H4 (cell line): ENCODE data around the gene SNAP47. TPM values are rescaled to one million over a fixed set of nuclear protein-coding genes. Genes with fewer than 3 reads are reported as not detected.

Experiments
- DNase-seq: peaks from one replicate; pipeline ENCODE4 v3.0.0-alpha.2; 2015; ENCODE audit warnings: low spot score
- total RNA-seq: library from RNA; depleted of rRNA; stranded (reverse); fragments of >200 nt; shearing (Covaris generic); gene quantifications from 2 replicates; pipeline ENCODE4 v1.2.3, GENCODE V29; 2014

SNAP47 gene
- total RNA-seq, 1 experiment from 2014 or later = 61.6 TPM

- DNase-seq = no peak
These were observed 3.3 kb upstream of the SNAP47 start for GRCh38 chr1:227731696-227732585.

- DNase-seq = no peak
These were observed 2.5 kb upstream of the SNAP47 start for GRCh38 chr1:227732586-227733308.

- no peak for DNase-seq
These were observed 1.9 kb upstream of the SNAP47 start for GRCh38 chr1:227733309-227733705.

GRCh38 chr1:227733751-227734545, 1.3 kb upstream of the SNAP47 start:
- DNase-seq = no peak

- DNase-seq = no peak
These were observed 734 bp upstream of the SNAP47 start for GRCh38 chr1:227734546-227734855.

- no peak for DNase-seq
These were observed 477 bp downstream of the SNAP47 start for GRCh38 chr1:227735539-227736285.

- no peak for DNase-seq
These were observed 1.7 kb downstream of the SNAP47 start for GRCh38 chr1:227736814-227737432.

- no peak for DNase-seq
These were observed 3.6 kb downstream of the SNAP47 start for GRCh38 chr1:227738820-227739219.

- DNase-seq = no peak
These were observed 4.4 kb downstream of the SNAP47 start for GRCh38 chr1:227739636-227740035.

- DNase-seq = no peak
These were observed 5.2 kb downstream of the SNAP47 start for GRCh38 chr1:227740401-227740960.

GRCh38 chr1:227741166-227741870, 6.1 kb downstream of the SNAP47 start:
- no peak for DNase-seq

GRCh38 chr1:227742738-227743715, 7.8 kb downstream of the SNAP47 start:
- DNase-seq = no peak

GRCh38 chr1:227744668-227745067, 9.4 kb downstream of the SNAP47 start:
- no peak for DNase-seq

GRCh38 chr1:227745568-227746265, 10.5 kb downstream of the SNAP47 start:
- no peak for DNase-seq

- DNase-seq = no peak
These were observed 11.4 kb downstream of the SNAP47 start for GRCh38 chr1:227746676-227747075.

GRCh38 chr1:227747382-227747781, 12.1 kb downstream of the SNAP47 start:
- DNase-seq = no peak

GRCh38 chr1:227747948-227748495, 12.8 kb downstream of the SNAP47 start:
- no peak for DNase-seq
